IPS DF 4.7 (cell line): ENCODE measurements around the gene TAF11L4.
"Not testable (repeated sequence)": the region's sequence is repeated elsewhere in the genome, so short reads cannot be mapped to it uniquely, and the experiment has no call there.

Experiments
- DNase-seq: peaks from one replicate; pipeline ENCODE4 v3.0.0-alpha.2; 2013; ENCODE audit warnings: low spot score; ENCODE audit errors: extremely low read depth

TAF11L4 gene

GRCh38 chr5:17521501-17521900, at the start of gene TAF11L4:
Gene TAF11L4, plus strand, starts transcription at chr5:17521801.
- not testable (repeated sequence) for DNase-seq

- DNase-seq: not testable (repeated sequence)
Observed at GRCh38 chr5:17475064-17475463, 46.5 kb upstream of the TAF11L4 start.

GRCh38 chr5:17477043-17477442, 44.6 kb upstream of the TAF11L4 start:
- no peak for DNase-seq

- DNase-seq: no peak
Observed at GRCh38 chr5:17477573-17478265, 43.9 kb upstream of the TAF11L4 start.

- no peak for DNase-seq
Observed at GRCh38 chr5:17481378-17481777, 40.2 kb upstream of the TAF11L4 start.

GRCh38 chr5:17482790-17483189, 38.8 kb upstream of the TAF11L4 start:
- DNase-seq: no peak

- not testable (repeated sequence) for DNase-seq
Observed at GRCh38 chr5:17486464-17487173, 35.0 kb upstream of the TAF11L4 start.

GRCh38 chr5:17487174-17487512, 34.5 kb upstream of the TAF11L4 start:
- DNase-seq: no peak

- DNase-seq: not testable (repeated sequence)
Observed at GRCh38 chr5:17491257-17491656, 30.3 kb upstream of the TAF11L4 start.

- no peak for DNase-seq
Observed at GRCh38 chr5:17492770-17493169, 28.8 kb upstream of the TAF11L4 start.

GRCh38 chr5:17497446-17497845, 24.2 kb upstream of the TAF11L4 start:
- DNase-seq: no peak

GRCh38 chr5:17497931-17498330, 23.7 kb upstream of the TAF11L4 start, which contains the start of gene TAF11L2:
Gene TAF11L2, plus strand, starts transcription at chr5:17498231.
- not testable (repeated sequence) for DNase-seq

- DNase-seq: no peak
Observed at GRCh38 chr5:17511775-17512325, 9.8 kb upstream of the TAF11L4 start.

- not testable (repeated sequence) for DNase-seq
Observed at GRCh38 chr5:17517526-17517925, 4.1 kb upstream of the TAF11L4 start.

- DNase-seq: not testable (repeated sequence)
Observed at GRCh38 chr5:17518067-17518466, 3.5 kb upstream of the TAF11L4 start, which contains the start of gene TAF11L3. Gene TAF11L3, plus strand, starts transcription at chr5:17518367.

GRCh38 chr5:17519508-17519907, 2.1 kb upstream of the TAF11L4 start:
- not testable (repeated sequence) for DNase-seq

GRCh38 chr5:17524935-17525334, 3.3 kb downstream of the TAF11L4 start, which contains the start of gene TAF11L5:
Gene TAF11L5, plus strand, starts transcription at chr5:17525235.
- not testable (repeated sequence) for DNase-seq

GRCh38 chr5:17526504-17526903, 4.9 kb downstream of the TAF11L4 start:
- DNase-seq: not testable (repeated sequence)

GRCh38 chr5:17528369-17528768, 6.8 kb downstream of the TAF11L4 start, which contains the start of gene TAF11L6:
Gene TAF11L6, plus strand, starts transcription at chr5:17528669.
- not testable (repeated sequence) for DNase-seq
